Right lobe of liver (tissue), 6 donors: Measurements from ENCODE around the gene ZXDC. TPM values are rescaled to one million over a fixed set of nuclear protein-coding genes. Genes with fewer than 3 reads are reported as not detected.

ENCODE experiments used
- ATAC-seq, 4 donors: fragments of 200-7000 bp; cut with Tn5 transposase; one replicate each; pipeline ENCODE4 v1.9.1; 2020; ENCODE audit warnings: mild to moderate bottlenecking in 4 of 4, moderate library complexity in 4 of 4
- DNase-seq, 3 donors: peaks; one replicate each; pipeline ENCODE4 v3.0.0-alpha.2; 2020
- H3K27ac ChIP-seq, 3 donors: fragments of 200-600 bp; one replicate each; pipeline ENCODE4 v1.8.0; 2022
- H3K27me3 ChIP-seq, 2 donors: fragments of 200-600 bp; one replicate each; pipeline ENCODE4 v1.8.0; 2022
- H3K36me3 ChIP-seq, 4 donors: fragments of 200-600 bp; sonication (generic) in 1 of 4; one replicate each; pipeline versions ENCODE4 v1.5.1 to v1.8.0; 2017 to 2022; ENCODE audit warnings: control low read depth in 1 of 4
- H3K4me1 ChIP-seq, 4 donors: fragments of 200-600 bp; sonication (generic) in 1 of 4; one replicate each; pipeline versions ENCODE4 v1.5.1 to v1.8.0; 2017 to 2022; ENCODE audit warnings: control low read depth in 1 of 4
- H3K4me3 ChIP-seq, 3 donors: fragments of 200-600 bp; one replicate each; pipeline ENCODE4 v1.8.0; 2022
- H3K9me3 ChIP-seq, 4 donors: fragments of 200-600 bp; sonication (generic) in 1 of 4; one replicate each; pipeline versions ENCODE4 v1.5.1 to v1.8.0; 2017 to 2022; ENCODE audit warnings: control low read depth in 1 of 4
- POLR2A ChIP-seq: fragments of 450-650 bp; IDR thresholded peaks from one replicate; pipeline ENCODE4 v1.6.1; 2017; ENCODE audit warnings: antibody characterized with exemption, mild to moderate bottlenecking
- WGBS: methylation state at CpG from one replicate; pipeline ENCODE4 v1.1.6; 2018; ENCODE audit warnings: low coverage, low lambda C conversion rate; ENCODE audit not compliant: insufficient coverage; ENCODE audit errors: missing lambda C conversion rate; 5-methylcytosine and 5-hydroxymethylcytosine counted together
- intact Hi-C, 2 donors: fragments of 100-400 bp; cut with DNase I; formaldehyde crosslinking; loops; one replicate each; pipeline versions ENCODE4 v1.11.2 to v1.14.1; 2022
- total RNA-seq, 6 experiments: library from RNA; depleted of rRNA in 2 of 6; stranded (reverse); fragments of >200 nt in 2 of 6; fragmentation: NEBNext Ultra II Directional in 3 of 6; extraction: Animal tissue kit (Norgen Biotek cat#: 25700) in 3 of 6; gene quantifications; one replicate each; pipeline versions ENCODE4 v1.1.0 to v1.2.4, GENCODE V29; 2016 to 2023
- TF ChIP-seq, protein P1 (sequence below), 4 donors: fragments of 200-600 bp in 3 of 4; fragments of 450-650 bp in 1 of 4; IDR thresholded peaks; one replicate each; pipeline versions ENCODE4 v1.5.1 to v1.8.0; 2016 to 2022; ENCODE audit warnings: antibody characterized with exemption in 4 of 4, mild to moderate bottlenecking in 2 of 4
- donor health status: DM: no; HTN: yes; CAD: no.
- donor health status: DM: no; HTN: no; CAD: no.
- donor health status: DM: no; HTN: no; CAD: no.
- donor health status: DM: no; HTN: yes; CAD: no.
- donor health status: DM: no; HTN: yes; CAD: no.

Gene ZXDC
- total RNA-seq, 6 experiments from 2014 or later = 16.4 to 30.2 (median 24.0) TPM

- TF ChIP-seq, protein P1, sequence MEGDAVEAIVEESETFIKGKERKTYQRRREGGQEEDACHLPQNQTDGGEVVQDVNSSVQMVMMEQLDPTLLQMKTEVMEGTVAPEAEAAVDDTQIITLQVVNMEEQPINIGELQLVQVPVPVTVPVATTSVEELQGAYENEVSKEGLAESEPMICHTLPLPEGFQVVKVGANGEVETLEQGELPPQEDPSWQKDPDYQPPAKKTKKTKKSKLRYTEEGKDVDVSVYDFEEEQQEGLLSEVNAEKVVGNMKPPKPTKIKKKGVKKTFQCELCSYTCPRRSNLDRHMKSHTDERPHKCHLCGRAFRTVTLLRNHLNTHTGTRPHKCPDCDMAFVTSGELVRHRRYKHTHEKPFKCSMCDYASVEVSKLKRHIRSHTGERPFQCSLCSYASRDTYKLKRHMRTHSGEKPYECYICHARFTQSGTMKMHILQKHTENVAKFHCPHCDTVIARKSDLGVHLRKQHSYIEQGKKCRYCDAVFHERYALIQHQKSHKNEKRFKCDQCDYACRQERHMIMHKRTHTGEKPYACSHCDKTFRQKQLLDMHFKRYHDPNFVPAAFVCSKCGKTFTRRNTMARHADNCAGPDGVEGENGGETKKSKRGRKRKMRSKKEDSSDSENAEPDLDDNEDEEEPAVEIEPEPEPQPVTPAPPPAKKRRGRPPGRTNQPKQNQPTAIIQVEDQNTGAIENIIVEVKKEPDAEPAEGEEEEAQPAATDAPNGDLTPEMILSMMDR (IDR thresholded peaks at IDR 0.05) = no peak
- no peaks in the 10 kb centered on the region for H3K27me3 ChIP-seq
Measured at GRCh38 chr3:126493739-126494138, 18.0 kb upstream of the ZXDC start.

DNA sequence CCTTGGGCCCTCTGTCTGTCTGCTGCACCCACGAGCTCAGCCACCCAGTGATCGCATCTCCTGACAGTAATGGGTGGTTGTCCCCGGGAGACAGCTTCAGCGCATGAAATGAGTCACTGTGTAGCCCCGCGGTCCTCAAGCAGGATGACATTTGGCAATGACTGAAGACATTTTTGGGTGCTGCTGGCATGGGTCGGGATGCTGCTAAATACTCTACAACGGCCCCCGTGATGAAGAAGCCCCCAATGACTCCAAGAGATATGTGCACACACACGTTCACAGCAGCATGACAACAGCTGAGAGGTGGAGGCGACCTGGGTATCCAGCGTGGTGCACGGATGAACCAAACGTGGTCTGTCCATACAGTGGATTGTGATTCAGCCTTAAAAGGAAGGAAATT, 17.4 kb upstream of the ZXDC start:
- Histone ChIP-seq H3K27ac (no peak overlapping the region), H3K9me3 (no peaks in the 10 kb centered on the region), H3K27me3 (no peaks in the 10 kb centered on the region), H3K4me1 (peaks cover 0 to 7% (median 0%) of the 10 kb centered on the region in 4 donors), H3K4me3 (no peak overlapping the region), H3K36me3 (peaks cover 0 to 23% (median 0%) of the 10 kb centered on the region in 4 donors)
- intact Hi-C loops = no loop called here
- DNase-seq (peak in 2 of 3 donors; percentile 8 to 39), ATAC-seq (no peak)
- no peak for TF ChIP-seq POLR2A
- TF ChIP-seq, protein P1 (IDR thresholded peaks at IDR 0.05) = no peak
- 65% methylated on average over 6 of the region's 14 CpGs for WGBS

More at GRCh38 chr3:126493739-126494138, 18.0 kb upstream of the ZXDC start:
- no peak for ATAC-seq
- peaks cover 0 to 7% (median 0%) of the 10 kb centered on the region in 4 donors for H3K4me1 ChIP-seq
- 80% methylated on average over 9 of the region's 9 CpGs for WGBS
- peaks cover 0 to 16% (median 0%) of the 10 kb centered on the region in 4 donors for H3K36me3 ChIP-seq
- no peak overlapping the region for H3K4me3 ChIP-seq
- DNase-seq = peak in 2 of 3 donors; percentile 15 to 37
- no peak overlapping the region for H3K27ac ChIP-seq
- intact Hi-C loops = no loop called here
- H3K9me3 ChIP-seq = no peaks in the 10 kb centered on the region

GRCh38 chr3:126491221-126492013, 15.7 kb upstream of the ZXDC start:
- TF ChIP-seq POLR2A = no peak
- TF ChIP-seq, protein P1 (IDR thresholded peaks at IDR 0.05) = no peak
- 79% methylated on average over 12 of the region's 21 CpGs for WGBS
- peaks cover 0 to 15% (median 0%) of the 10 kb centered on the region in 4 donors for H3K4me1 ChIP-seq
- intact Hi-C loops = no loop called here
- no peak overlapping the region for H3K27ac ChIP-seq
- H3K4me3 ChIP-seq = no peak overlapping the region
- H3K36me3 ChIP-seq = peaks cover 0 to 27% (median 0%) of the 10 kb centered on the region in 4 donors
- H3K27me3 ChIP-seq = no peaks in the 10 kb centered on the region
- no peaks in the 10 kb centered on the region for H3K9me3 ChIP-seq
- ATAC-seq (peak; percentile 54 to 74 (median 70)), DNase-seq (peak; percentile 56 to 77 (median 71))

DNA sequence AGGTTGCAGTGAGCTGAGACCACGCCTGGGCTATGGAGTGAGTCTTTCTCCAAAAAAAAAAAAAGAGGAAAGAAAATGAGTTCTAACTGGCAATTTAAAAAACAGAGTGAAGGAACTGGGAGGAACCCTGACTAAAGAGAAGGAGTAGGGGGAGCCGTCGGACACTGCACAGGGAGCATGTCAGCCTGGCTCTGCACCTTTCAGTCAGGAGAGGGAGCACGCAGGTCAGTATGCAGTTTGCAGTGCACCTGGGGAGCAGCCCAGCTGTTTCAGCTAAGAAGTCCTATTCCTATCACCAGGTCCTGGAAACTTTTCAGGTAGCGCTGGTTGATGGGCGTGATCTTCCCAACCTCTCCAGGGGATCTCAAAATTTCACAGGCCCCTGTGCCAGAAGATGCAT, 14.9 kb upstream of the ZXDC start:
- H3K27me3 ChIP-seq = no peaks in the 10 kb centered on the region
- TF ChIP-seq POLR2A = no peak
- TF ChIP-seq, protein P1 (IDR thresholded peaks at IDR 0.05) = peak in 1 of 4 donors; percentile 6
- no peak overlapping the region for H3K27ac ChIP-seq
- H3K4me1 ChIP-seq = peaks cover 0 to 20% (median 0%) of the 10 kb centered on the region in 4 donors
- no peak overlapping the region for H3K4me3 ChIP-seq
- ATAC-seq = peak in 2 of 4 donors; percentile 20 to 21
- intact Hi-C loops = no loop called here
- peaks cover 0 to 27% (median 0%) of the 10 kb centered on the region in 4 donors for H3K36me3 ChIP-seq
- DNase-seq = peak in 2 of 3 donors; percentile 16 to 37
- H3K9me3 ChIP-seq = no peaks in the 10 kb centered on the region
- 75% methylated on average over 4 of the region's 6 CpGs for WGBS
